GM20000 (cell line): ENCODE results near the gene TNFSF9.

Source experiments
- DNase-seq: peaks from one replicate; pipeline ENCODE4 v3.0.0; 2012; ENCODE audit warnings: low spot score
- TF ChIP-seq, protein P1 (sequence below): IDR thresholded peaks from 2 replicates; pipeline ENCODE4 v1.5.1; 2012; ENCODE audit warnings: mild to moderate bottlenecking, control low read depth; ENCODE audit errors: extremely low read depth, missing control alignments

TNFSF9 gene

DNA sequence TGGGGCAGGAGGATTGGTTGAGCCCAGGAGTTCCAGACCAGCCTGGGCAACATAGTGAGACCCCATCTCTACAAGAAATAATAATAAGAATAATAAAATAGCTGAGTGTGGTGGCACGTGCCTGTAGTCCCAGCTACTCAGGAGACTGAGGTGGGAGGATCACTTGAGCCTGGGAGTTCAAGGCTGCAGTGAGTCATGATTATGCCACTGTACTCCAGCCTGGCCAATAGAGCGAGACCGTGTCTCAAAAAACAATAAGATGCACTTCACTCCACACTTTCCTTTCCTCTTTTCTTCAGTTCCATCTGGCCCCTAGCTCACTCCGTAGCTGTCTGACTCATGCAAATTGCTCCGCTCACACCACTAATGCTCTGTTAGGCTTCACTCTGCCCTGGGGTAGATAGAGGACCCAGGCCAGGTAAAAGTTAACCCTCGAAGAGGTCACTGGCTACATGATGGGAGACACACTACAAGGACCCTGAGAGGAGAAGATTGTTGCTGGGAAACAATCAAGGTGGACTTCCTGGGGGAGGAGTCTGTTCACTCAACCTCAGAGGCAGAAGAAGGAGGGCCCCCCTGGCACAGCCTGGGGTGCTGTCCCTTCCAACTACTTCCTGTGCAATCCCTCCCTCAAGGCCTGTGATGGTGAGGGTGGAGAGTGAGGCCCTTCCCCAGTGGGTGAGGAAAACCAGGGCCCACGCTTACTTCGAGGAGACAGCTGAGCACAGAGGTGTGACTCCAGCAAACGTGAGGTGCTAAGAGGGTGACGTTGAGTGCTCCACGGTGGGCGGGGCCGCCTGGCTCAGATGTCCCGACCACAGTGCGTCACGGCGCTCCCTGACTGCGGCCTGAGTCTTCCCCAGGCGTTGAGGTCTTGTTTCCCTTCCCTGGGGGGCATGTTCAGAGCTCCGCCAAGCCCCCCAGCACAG, 8.8 kb upstream of the TNFSF9 start:
- DNase-seq = peak; percentile 66
- TF ChIP-seq, protein P1, sequence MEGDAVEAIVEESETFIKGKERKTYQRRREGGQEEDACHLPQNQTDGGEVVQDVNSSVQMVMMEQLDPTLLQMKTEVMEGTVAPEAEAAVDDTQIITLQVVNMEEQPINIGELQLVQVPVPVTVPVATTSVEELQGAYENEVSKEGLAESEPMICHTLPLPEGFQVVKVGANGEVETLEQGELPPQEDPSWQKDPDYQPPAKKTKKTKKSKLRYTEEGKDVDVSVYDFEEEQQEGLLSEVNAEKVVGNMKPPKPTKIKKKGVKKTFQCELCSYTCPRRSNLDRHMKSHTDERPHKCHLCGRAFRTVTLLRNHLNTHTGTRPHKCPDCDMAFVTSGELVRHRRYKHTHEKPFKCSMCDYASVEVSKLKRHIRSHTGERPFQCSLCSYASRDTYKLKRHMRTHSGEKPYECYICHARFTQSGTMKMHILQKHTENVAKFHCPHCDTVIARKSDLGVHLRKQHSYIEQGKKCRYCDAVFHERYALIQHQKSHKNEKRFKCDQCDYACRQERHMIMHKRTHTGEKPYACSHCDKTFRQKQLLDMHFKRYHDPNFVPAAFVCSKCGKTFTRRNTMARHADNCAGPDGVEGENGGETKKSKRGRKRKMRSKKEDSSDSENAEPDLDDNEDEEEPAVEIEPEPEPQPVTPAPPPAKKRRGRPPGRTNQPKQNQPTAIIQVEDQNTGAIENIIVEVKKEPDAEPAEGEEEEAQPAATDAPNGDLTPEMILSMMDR = no peak

DNA sequence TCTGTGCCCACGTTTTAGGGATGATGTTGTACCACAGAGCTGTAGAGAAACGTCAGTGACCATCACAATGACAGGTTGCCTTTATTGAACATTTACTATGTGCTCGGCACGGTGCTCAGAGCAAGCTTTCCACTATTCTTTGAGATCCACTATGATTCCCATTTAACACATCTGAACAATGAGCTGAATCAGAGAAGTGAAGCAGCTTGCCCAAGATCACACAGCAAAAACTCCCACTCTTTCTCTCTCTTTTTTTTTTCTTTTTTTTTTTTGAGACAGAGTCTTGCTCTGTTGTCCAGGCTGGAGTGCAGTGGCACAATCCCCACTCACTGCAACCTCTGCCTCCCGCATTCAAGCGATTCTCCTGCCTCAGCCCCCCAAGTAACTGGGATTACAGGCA, 8.1 kb upstream of the TNFSF9 start:
- no peak for DNase-seq
- TF ChIP-seq, protein P1 = no peak

DNA sequence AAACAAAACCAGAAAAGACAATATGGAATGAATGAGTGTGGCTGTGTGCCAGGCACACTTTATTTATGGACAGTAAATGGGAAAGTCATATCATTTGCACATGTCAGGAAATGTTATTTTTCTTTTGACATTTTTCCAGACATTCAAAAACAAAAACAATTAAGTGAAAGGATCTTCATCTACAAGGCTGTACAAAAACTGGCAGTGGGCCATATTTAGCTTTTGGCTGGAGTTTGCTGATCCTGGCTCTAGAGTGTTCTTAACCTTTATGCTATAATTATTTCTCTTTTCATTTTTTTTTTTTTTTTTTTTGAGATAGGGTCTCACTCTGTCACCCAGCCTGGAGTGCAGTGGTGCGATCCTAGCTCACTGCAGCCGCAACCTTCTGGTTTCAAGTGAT, 6.5 kb upstream of the TNFSF9 start:
- TF ChIP-seq, protein P1 = no peak
- DNase-seq = no peak

DNA sequence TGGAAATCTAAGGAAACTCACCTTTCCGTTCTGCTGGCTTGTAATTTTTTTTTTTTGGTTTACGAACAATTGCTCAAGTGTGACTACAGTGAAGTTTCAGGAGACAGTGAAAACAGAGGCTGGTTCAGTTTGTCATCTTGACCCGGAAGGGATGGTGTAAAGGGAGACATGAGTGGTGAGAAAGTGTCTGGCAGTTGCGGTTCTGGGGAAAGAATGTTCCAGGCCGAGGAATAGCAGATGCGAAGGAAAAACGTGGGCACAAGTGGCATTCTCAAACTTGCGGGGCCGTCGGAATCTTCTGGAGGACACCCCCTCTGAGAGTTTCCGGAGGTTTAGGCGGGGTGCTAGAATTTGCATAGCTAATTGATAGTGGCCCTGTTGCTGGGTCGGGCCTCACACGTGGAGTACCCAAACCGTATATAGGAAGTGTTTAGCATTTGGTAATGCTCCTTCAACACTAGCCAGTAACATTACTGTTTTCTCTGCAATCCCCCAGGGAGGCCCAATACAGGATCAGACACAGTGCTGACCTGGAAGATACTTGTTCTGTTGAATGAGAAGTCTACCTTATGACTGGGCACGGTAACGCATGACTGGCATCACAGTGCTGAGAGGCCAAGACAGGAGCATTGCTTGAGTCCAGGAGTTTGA, 2.8 kb upstream of the TNFSF9 start:
- TF ChIP-seq, protein P1 = no peak

DNA sequence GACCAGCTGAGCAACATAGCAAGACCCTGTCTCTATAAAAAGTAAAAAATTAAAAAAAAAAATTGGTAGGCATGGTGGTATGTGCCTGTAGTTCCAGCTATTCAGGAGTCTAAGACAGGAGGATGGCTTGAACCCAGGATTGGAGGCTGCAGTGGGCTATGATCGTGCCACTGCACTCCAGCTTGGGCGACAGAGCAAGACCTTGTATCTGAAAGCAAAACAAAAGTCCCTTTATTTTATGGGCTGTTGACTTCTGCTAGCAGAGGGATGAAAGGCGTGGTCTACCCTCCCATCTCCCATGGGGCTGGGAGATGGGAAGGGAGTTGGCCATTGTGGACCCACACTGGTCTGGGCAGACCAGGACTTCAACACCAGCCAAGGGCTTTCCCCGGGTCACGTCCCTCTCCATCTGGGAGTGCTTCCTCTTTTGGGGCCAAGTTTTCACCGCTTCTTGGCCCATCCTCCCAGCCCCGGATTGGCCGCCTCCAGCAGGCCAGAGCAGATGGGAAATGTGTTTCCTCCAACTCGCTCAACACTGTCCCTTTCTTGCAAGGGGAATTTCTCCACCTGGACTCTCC, 2.2 kb upstream of the TNFSF9 start:
- TF ChIP-seq, protein P1 = no peak
- peak; percentile 57 for DNase-seq

More for the DNA sequence above, 2.8 kb upstream of the TNFSF9 start:
- DNase-seq = peak; percentile 83

DNA sequence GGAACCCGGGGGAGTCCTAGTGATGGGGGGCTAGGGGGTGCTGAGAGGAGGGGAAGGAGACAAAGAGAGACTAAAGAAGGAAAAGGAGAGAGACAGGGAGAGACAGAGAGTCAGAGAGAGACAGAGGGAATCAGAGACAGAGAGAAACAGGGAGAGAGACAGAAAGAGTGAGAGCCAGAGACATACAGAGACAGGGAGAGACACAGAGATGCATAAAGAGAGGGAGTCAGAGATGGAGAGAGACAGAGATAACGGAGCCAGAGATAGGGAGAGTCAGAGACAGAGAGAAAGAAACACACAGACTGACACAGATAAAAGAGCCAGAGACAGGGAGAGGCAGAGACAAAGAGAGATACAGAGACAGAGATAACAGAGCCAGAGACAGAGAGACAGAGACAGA, 1.5 kb upstream of the TNFSF9 start:
- no peak for DNase-seq
- TF ChIP-seq, protein P1 = no peak

DNA sequence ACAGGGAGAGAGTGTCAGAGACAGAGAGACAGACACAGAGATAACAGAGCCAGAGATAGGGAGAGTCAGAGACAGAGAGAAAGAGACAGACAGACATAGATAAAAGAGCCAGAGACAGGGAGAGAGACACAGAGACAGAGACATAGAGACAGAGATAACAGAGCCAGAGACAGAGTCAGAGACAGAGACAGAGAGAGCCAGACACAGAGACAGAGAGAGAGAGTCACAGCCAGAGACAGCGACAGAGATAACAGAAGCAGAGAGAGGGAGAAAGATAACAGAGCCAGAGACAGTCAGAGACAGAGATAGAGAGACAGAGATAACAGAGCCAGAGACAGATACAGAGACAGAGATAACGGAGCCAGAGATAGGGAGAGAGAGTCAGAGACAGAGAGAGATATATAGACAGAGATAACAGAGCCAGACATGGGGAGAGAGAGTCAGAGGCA, 865 bp upstream of the TNFSF9 start:
- TF ChIP-seq, protein P1 = no peak
- no peak for DNase-seq
